HG02943 (cell line): ENCODE data around the gene DNAJC11.
"Not testable (repeated sequence)": the region's sequence is repeated elsewhere in the genome, so short reads cannot be mapped to it uniquely, and the experiment has no call there.

ENCODE experiments used
- ATAC-seq: cut with Tn5 transposase; IDR thresholded peaks from one replicate; pipeline ENCODE4 v1.9.1; 2021; ENCODE audit warnings: mild to moderate bottlenecking, low read depth, moderate library complexity; ENCODE audit not compliant: unreplicated experiment

Gene DNAJC11, protein sequence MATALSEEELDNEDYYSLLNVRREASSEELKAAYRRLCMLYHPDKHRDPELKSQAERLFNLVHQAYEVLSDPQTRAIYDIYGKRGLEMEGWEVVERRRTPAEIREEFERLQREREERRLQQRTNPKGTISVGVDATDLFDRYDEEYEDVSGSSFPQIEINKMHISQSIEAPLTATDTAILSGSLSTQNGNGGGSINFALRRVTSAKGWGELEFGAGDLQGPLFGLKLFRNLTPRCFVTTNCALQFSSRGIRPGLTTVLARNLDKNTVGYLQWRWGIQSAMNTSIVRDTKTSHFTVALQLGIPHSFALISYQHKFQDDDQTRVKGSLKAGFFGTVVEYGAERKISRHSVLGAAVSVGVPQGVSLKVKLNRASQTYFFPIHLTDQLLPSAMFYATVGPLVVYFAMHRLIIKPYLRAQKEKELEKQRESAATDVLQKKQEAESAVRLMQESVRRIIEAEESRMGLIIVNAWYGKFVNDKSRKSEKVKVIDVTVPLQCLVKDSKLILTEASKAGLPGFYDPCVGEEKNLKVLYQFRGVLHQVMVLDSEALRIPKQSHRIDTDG

DNA sequence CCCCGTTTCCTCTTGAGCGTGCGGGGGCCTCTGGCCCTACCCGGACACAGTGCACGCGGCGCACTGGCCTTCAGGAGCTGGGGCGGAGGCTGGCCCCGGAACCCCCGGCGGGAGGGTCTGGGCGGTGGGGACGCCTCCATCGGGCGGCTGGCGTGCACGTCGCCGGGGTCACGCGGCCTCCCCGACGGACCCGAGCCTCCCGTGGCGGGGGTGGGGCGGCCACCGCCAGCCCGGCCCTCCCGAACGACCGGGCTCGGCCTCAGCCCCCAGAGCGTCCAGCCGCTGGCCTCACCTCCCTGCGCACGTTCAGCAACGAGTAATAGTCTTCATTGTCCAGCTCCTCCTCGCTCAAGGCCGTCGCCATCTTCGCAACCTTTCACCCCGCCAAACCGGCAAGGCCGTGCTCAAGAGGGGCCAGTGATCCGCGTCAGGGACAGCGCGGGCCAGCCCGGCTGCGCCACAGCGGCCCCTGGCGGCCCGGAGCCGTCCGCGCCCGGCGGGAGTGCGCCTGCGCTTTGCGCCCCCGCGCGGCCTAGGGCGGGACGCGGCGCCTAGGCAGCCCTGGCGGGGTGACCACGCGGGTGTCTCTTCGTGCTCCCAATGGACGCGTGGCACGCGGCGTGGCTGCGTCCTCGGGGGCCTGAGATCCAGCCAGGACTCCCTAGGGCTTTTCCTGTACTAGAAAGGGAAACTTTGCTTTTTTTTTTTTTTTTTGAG lies at the start of gene DNAJC11:
Gene DNAJC11 (minus strand): TSS at position 380 of the 717 bp plus-strand sequence. CDS start 16 bp downstream, at position 364.
- peak; percentile 86 for ATAC-seq

- no peak for ATAC-seq
Observed at GRCh38 chr1:6750490-6750889, 48.9 kb upstream of the DNAJC11 start.

DNA sequence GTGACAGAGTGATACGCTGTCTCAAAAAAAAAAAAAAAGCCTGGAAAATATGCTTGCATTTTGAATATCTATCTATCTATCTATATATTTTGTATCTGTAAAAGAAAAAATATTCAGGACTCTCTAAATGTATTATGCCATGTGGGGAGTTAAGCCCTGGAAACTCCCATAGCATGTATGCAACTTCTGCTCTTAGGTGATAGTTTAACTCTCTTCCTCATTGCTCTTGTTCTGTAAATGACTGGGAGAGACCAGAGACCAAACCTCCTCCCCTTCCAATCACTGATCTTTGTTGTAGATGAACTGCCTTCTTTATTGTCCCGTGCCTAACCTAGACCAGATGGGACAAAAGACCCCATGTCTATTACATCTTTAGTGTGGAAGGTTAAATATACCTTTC lies 46.1 kb upstream of the DNAJC11 start:
- ATAC-seq, result no peak

- ATAC-seq, result no peak
Observed at GRCh38 chr1:6745073-6745472, 43.5 kb upstream of the DNAJC11 start.

GRCh38 chr1:6743189-6744101 lies 41.8 kb upstream of the DNAJC11 start:
- no peak for ATAC-seq

GRCh38 chr1:6742676-6743188 lies 41.1 kb upstream of the DNAJC11 start:
- ATAC-seq, result not testable (repeated sequence)

DNA sequence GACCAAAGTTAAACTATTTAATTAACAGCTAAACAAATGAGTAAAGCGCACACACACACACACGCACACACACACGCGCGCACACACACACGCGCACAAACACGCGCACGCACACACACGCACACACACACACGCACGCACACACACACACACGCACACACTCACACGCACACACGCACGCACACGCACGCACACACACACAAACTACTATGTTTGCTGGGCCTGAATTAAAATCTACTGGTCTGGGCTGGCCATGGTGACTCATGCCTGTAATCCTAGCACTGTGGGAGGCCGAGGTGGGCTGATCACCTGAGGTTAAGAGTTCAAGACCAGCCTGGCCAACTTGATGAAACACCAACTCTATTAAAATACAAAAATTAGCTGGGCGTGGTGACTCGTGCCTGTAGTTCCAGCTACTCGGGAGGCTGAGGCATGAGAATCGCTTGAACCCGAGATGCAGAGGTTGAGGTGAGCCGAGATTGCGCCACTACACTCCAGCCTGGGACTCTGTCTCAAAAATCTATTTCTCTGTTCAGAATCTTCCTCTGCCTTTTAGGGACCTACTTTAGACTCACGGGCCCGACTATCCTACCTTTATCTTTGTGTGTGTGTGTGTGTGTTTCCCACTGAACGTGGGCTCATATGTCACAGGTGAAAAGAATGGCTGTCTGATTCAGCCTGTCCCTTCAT lies 37.5 kb upstream of the DNAJC11 start:
- no peak for ATAC-seq

GRCh38 chr1:6732942-6733341 lies 31.3 kb upstream of the DNAJC11 start:
- no peak for ATAC-seq

- ATAC-seq, result no peak
Observed at GRCh38 chr1:6731905-6732304, 30.3 kb upstream of the DNAJC11 start.

- ATAC-seq, result no peak
Observed at GRCh38 chr1:6730880-6731279, 29.3 kb upstream of the DNAJC11 start.

- no peak for ATAC-seq
Observed at GRCh38 chr1:6730473-6730872, 28.9 kb upstream of the DNAJC11 start.

DNA sequence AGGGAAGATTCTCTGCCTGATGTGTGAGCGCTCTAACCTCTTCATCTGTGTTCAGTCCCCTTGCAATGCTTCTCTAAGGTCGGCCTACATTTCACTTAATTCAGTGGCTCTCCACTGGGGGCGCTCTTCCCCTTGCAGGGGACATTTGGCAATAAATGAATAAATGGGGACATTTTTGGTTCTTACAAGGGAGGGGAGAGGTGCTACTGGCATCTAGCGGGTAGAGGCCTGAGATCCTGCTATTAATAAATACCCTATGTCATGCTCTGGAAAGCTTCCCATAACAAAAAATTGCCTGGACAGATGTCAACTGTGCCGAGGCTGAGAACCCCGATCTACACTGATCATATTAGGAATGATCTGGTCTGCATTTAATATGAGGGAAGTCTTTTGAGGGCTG lies 25.9 kb upstream of the DNAJC11 start:
- ATAC-seq, result no peak

- no peak for ATAC-seq
Observed at GRCh38 chr1:6726253-6726652, 24.6 kb upstream of the DNAJC11 start.

GRCh38 chr1:6724517-6725141 lies 23.0 kb upstream of the DNAJC11 start:
- ATAC-seq, result no peak

- ATAC-seq, result no peak
Observed at GRCh38 chr1:6723621-6724428, 22.2 kb upstream of the DNAJC11 start.

DNA sequence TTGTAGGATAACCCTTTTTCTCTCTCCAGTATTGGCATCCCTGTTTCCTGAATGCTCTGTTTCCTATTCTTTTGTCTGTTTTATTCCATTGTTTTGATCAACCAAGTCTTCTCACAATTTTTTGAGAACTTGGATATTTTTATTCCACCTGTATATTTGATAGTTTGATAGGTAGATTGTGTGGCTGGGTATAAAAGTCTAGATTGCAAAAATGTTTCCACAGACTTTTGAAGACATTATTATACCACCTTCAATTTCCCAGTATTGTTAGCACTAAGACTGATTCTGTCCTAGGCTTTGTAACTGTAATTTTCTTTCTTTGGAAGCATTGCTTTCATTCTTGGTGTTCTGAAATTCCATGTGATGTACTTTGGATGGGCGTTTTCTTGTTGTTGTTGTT lies 9.6 kb upstream of the DNAJC11 start:
- ATAC-seq, result no peak

- no peak for ATAC-seq
Observed at GRCh38 chr1:6704746-6705145, 3.1 kb upstream of the DNAJC11 start.

DNA sequence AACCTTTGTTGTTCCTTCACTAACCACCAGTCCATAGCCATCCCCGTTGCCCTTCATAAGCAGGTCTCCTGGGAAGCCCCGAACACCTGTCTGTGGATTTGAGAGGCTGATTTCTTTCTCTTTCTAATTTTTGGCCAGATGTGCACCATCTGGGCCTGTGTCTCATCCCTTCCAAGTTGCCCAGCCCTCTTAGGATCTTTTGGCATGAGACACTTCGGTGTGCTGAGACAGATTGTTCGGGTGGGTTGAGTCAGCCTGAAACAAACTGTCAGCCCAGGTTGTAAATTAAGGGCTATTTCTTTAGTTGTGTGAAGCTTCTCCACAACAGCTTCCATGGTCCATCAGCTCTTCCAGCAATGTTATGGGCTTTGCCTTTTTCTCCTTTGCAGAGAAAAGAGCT lies 1.4 kb upstream of the DNAJC11 start:
- ATAC-seq, result no peak
